Panc1 (cell line): Measurements from ENCODE around the gene SMIM5. TPM values are rescaled to one million over a fixed set of nuclear protein-coding genes. Genes with fewer than 3 reads are reported as not detected.

Source experiments
- ATAC-seq: fragments of 200-7000 bp; cut with Tn5 transposase; 2 replicates; pipeline ENCODE4 v1.9.1; 2020; ENCODE audit warnings: mild to moderate bottlenecking, moderate library complexity
- BruUV-seq: library from RNA; stranded (reverse); fragments of 400-500 nt; replicated peaks from 2 replicates; lab custom pipeline; 2021; lab: Mats Ljungman, UMichigan
- CTCF ChIA-PET: fragments of 300-600 bp; sonication (Branson Sonifier 250); formaldehyde crosslinking; loops from one replicate; lab custom pipeline; 2022; ENCODE audit warnings: antibody characterized with exemption; lab: Charles Lee
- POLR2A ChIA-PET: fragments of 300-600 bp; sonication (Branson Sonifier 250); formaldehyde crosslinking; loops from one replicate; lab custom pipeline; 2022; ENCODE audit warnings: antibody characterized with exemption; lab: Charles Lee
- DNase-seq: peaks from one replicate; pipeline ENCODE4 v3.0.0-alpha.2; 2010; ENCODE audit warnings: low read depth, low spot score
- H3K27ac ChIP-seq: 2 replicates; pipeline ENCODE4 v1.5.1; 2011; ENCODE audit warnings: mild to moderate bottlenecking, low read length, inconsistent platforms
- H3K27me3 ChIP-seq: fragments of 200-500 bp; sonication (Bioruptor generic); 2 replicates; pipeline ENCODE4 v1.6.0; 2014; ENCODE audit warnings: low read length, inconsistent platforms; ENCODE audit not compliant: control insufficient read depth, insufficient read depth
- H3K36me3 ChIP-seq: fragments of 200-500 bp; sonication (Bioruptor generic); 2 replicates; pipeline ENCODE4 v1.5.1; 2014; ENCODE audit warnings: inconsistent platforms, mild to moderate bottlenecking, low read length, moderate library complexity; ENCODE audit not compliant: control insufficient read depth, insufficient read depth
- H3K4me1 ChIP-seq: 2 replicates; pipeline ENCODE4 v1.5.1; 2011; ENCODE audit warnings: inconsistent platforms, mild to moderate bottlenecking, low read length, moderate library complexity; ENCODE audit not compliant: control insufficient read depth, insufficient read depth
- H3K4me3 ChIP-seq, 2 experiments: 2 replicates each; pipeline ENCODE4 v1.5.1; 2011 to 2012; ENCODE audit warnings: low read depth in 2 of 2, low read length in 2 of 2, mild to moderate bottlenecking in 2 of 2, inconsistent platforms in 1 of 2, moderate library complexity in 1 of 2
- H3K9me3 ChIP-seq: fragments of 200-500 bp; sonication (Bioruptor generic); 2 replicates; pipeline ENCODE4 v1.5.1; 2014; ENCODE audit warnings: low read depth, mild to moderate bottlenecking, inconsistent platforms, low read length, moderate library complexity; ENCODE audit not compliant: control insufficient read depth, insufficient read depth
- POLR2AphosphoS5 ChIP-seq: IDR thresholded peaks from 2 replicates; pipeline ENCODE4 v1.6.1; 2012; ENCODE audit warnings: mild to moderate bottlenecking, low read depth, low read length, moderate library complexity
- SIN3A ChIP-seq: IDR thresholded peaks from 2 replicates; pipeline ENCODE4 v1.6.1; 2012; ENCODE audit warnings: low read depth, mild to moderate bottlenecking, low read length, moderate library complexity, borderline replicate concordance; ENCODE audit not compliant: insufficient read depth
- TCF7L2 ChIP-seq: IDR thresholded peaks from 2 replicates; pipeline ENCODE4 v1.6.1; 2011; ENCODE audit warnings: mild to moderate bottlenecking, low read depth, low read length, inconsistent platforms
- in situ Hi-C: cut with HindIII; loops from 2 replicates; pipeline ENCODE4 v1.10.0; 2016; ENCODE audit warnings: low sequenced_read_pairs, low pct_unique_long_range_greater_than_20kb
- intact Hi-C: fragments of 100-400 bp; cut with micrococcal nuclease; formaldehyde crosslinking; loops from one replicate; pipeline ENCODE4 v1.10.0; 2022; ENCODE audit not compliant: unreplicated experiment
- total RNA-seq: library from RNA; stranded (reverse); gene quantifications from one replicate; pipeline ENCODE4 v1.2.1, GENCODE V29; 2021; ENCODE audit not compliant: unreplicated experiment
- TF ChIP-seq, protein P1 (sequence below), 2 experiments: IDR thresholded peaks; 2 replicates each; pipeline ENCODE4 v1.6.1; 2011 to 2012; ENCODE audit warnings: low read depth in 2 of 2, control low read depth in 1 of 2, low read length in 1 of 2, mild to moderate bottlenecking in 1 of 2, moderate library complexity in 1 of 2; ENCODE audit not compliant: insufficient read depth in 1 of 2
- TF ChIP-seq, protein P2 (sequence below): fragments of 450-650 bp; IDR thresholded peaks from 2 replicates; pipeline ENCODE4 v1.5.1; 2017; ENCODE audit warnings: mild to moderate bottlenecking

The SMIM5 gene
- total RNA-seq, 1 experiment from 2014 or later: 0.10 TPM

DNA sequence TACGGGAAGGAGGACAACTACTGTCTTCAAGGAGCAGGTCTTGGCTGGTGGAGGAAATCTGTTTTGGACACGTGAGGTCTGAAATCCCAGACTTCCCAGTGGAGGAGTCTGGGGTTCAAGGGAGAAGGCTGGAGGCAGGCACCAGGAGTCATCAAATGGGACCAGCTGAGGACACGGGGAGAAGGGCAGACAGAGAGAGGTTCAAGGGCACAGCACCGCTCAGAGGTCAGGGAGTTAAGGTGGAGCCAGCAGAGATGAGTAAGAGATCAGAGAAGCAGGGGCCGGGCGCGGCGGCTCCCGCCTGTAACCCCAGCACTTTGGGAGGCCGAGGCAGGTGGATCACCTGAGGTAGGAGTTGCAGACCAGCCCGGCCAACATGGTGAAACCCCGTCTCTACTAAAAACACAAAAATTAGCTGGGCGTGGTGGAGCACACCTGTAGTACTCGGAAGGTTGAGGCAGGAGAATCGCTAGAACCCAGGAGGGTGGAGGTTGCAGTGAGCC, 10.4 kb upstream of the SMIM5 start:
- in situ Hi-C loops: no loop called here
- ChIA-PET CTCF (interaction anchor here (2.3 kb wide), 1 partner anchor 10 kb away, joined by 10 read pairs; the partner anchor contains the start of gene SMIM5), POLR2A (interaction anchor here (0.7 kb wide), 1 partner anchor 135 kb away, joined by 3 read pairs; no protein-coding TSS in a partner anchor)
- Histone ChIP-seq H3K36me3 (no peaks in the 10 kb centered on the region), H3K4me1 (no peaks in the 10 kb centered on the region), H3K27ac (no peak overlapping the region), H3K4me3 (no peak overlapping the region), H3K27me3 (no peaks in the 10 kb centered on the region), H3K9me3 (no peaks in the 10 kb centered on the region)
- ATAC-seq: no peak
- intact Hi-C loops: no loop called here
- TF ChIP-seq TCF7L2 (no peak), SIN3A (no peak), POLR2AphosphoS5 (no peak)
- TF ChIP-seq, protein P1, sequence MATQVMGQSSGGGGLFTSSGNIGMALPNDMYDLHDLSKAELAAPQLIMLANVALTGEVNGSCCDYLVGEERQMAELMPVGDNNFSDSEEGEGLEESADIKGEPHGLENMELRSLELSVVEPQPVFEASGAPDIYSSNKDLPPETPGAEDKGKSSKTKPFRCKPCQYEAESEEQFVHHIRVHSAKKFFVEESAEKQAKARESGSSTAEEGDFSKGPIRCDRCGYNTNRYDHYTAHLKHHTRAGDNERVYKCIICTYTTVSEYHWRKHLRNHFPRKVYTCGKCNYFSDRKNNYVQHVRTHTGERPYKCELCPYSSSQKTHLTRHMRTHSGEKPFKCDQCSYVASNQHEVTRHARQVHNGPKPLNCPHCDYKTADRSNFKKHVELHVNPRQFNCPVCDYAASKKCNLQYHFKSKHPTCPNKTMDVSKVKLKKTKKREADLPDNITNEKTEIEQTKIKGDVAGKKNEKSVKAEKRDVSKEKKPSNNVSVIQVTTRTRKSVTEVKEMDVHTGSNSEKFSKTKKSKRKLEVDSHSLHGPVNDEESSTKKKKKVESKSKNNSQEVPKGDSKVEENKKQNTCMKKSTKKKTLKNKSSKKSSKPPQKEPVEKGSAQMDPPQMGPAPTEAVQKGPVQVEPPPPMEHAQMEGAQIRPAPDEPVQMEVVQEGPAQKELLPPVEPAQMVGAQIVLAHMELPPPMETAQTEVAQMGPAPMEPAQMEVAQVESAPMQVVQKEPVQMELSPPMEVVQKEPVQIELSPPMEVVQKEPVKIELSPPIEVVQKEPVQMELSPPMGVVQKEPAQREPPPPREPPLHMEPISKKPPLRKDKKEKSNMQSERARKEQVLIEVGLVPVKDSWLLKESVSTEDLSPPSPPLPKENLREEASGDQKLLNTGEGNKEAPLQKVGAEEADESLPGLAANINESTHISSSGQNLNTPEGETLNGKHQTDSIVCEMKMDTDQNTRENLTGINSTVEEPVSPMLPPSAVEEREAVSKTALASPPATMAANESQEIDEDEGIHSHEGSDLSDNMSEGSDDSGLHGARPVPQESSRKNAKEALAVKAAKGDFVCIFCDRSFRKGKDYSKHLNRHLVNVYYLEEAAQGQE (IDR thresholded peaks at IDR 0.05; ENCODE audit: insufficient read depth in 1 of 2, low read depth in 2 of 2, low read length in 1 of 2): no peak
- TF ChIP-seq, protein P2, sequence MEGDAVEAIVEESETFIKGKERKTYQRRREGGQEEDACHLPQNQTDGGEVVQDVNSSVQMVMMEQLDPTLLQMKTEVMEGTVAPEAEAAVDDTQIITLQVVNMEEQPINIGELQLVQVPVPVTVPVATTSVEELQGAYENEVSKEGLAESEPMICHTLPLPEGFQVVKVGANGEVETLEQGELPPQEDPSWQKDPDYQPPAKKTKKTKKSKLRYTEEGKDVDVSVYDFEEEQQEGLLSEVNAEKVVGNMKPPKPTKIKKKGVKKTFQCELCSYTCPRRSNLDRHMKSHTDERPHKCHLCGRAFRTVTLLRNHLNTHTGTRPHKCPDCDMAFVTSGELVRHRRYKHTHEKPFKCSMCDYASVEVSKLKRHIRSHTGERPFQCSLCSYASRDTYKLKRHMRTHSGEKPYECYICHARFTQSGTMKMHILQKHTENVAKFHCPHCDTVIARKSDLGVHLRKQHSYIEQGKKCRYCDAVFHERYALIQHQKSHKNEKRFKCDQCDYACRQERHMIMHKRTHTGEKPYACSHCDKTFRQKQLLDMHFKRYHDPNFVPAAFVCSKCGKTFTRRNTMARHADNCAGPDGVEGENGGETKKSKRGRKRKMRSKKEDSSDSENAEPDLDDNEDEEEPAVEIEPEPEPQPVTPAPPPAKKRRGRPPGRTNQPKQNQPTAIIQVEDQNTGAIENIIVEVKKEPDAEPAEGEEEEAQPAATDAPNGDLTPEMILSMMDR: no peak
- no TSS peak for BruUV-seq
- no peak for DNase-seq

DNA sequence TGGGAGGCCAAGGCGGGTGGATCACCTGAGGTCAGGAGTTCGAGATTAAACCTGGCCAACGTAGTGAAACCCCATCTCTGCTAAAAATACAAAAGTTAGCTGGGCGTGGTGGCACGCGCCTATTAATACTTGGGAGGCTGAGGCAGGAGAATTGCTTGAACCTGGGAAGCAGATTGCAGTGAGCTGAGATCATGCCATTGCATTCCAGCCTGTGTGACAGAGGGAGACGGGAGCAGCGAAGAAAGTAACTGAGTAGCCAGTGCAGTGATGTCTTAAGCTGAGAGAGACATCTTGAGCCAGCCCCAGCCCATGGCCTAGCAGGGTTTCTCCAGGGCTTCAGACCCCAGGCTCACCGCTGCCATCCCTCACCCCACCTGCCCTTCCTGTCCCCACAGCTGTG, 9.8 kb upstream of the SMIM5 start:
- H3K36me3 ChIP-seq: no peaks in the 10 kb centered on the region
- DNase-seq (no peak), ATAC-seq (no peak)
- H3K27me3 ChIP-seq: no peaks in the 10 kb centered on the region
- intact Hi-C loops (no loop called here), in situ Hi-C loops (no loop called here)
- H3K4me1 ChIP-seq: no peaks in the 10 kb centered on the region
- CTCF ChIA-PET: interaction anchor here (2.3 kb wide), 1 partner anchor 9 kb away, joined by 10 read pairs; the partner anchor contains the start of gene SMIM5
- no peaks in the 10 kb centered on the region for H3K9me3 ChIP-seq
- no peak overlapping the region for H3K4me3 ChIP-seq
- TF ChIP-seq TCF7L2: no peak
- TF ChIP-seq, protein P2: no peak
- TF ChIP-seq SIN3A: no peak
- no peak for TF ChIP-seq POLR2AphosphoS5
- TF ChIP-seq, protein P1 (IDR thresholded peaks at IDR 0.05; ENCODE audit: insufficient read depth in 1 of 2, low read depth in 2 of 2, low read length in 1 of 2): no peak
- no peak overlapping the region for H3K27ac ChIP-seq
- BruUV-seq: no TSS peak
- POLR2A ChIA-PET: interaction anchor here (0.7 kb wide), 1 partner anchor 134 kb away, joined by 3 read pairs; no protein-coding TSS in a partner anchor
